GM12892 (cell line): Measurements from ENCODE around the gene OR1M1.

Experiments
- POLR2A ChIP-seq: IDR thresholded peaks from 2 replicates; pipeline ENCODE4 v1.6.1; 2011; ENCODE audit warnings: low read depth, low read length, control low read depth
- POLR2AphosphoS5 ChIP-seq: IDR thresholded peaks from 2 replicates; pipeline ENCODE4 v1.6.1; 2011; ENCODE audit warnings: low read depth, low read length, control low read depth

GRCh38 chr19:9128171-9128570, 41.3 kb downstream of the OR1M1 start:
- TF ChIP-seq POLR2AphosphoS5, result no peak
- TF ChIP-seq POLR2A, result no peak
